Mammary epithelial cell (primary cell): ENCODE data around the gene GSTA2.

Experiments
- CTCF ChIP-seq, 2 donors: IDR thresholded peaks in 1 of 2; conservative IDR thresholded peaks in 1 of 2; 2 replicates each; pipeline ENCODE4 v1.5.1; 2011 to 2012; ENCODE audit warnings: inconsistent platforms in 2 of 2, low read length in 2 of 2, mild to moderate bottlenecking in 2 of 2, control low read depth in 1 of 2, low read depth in 1 of 2; ENCODE audit not compliant: insufficient read depth in 1 of 2; ENCODE audit errors: extremely low read depth in 1 of 2
- EZH2 ChIP-seq: IDR thresholded peaks from 2 replicates; pipeline ENCODE4 v1.6.1; 2012; ENCODE audit warnings: low read length, inconsistent platforms, borderline replicate concordance

- TF ChIP-seq CTCF (conservative IDR thresholded peaks at IDR 0.05 in 1 of 2, IDR thresholded peaks at IDR 0.05 in 1 of 2; ENCODE audit: extremely low read depth in 1 of 2, insufficient read depth in 1 of 2, low read depth in 1 of 2, low read length in 2 of 2): no peak
- no peak for TF ChIP-seq EZH2
Measured at GRCh38 chr6:52790861-52791260, 27.6 kb upstream of the GSTA2 start.
